Skeletal muscle tissue (tissue), 4 donors: ENCODE results near the gene SCGB1C1. TPM values are rescaled to one million over a fixed set of nuclear protein-coding genes. Genes with fewer than 3 reads are reported as not detected.
A peak's percentile ranks its signal among the peaks of the same experiment; 100 is the strongest.

ENCODE experiments used
- H3K27ac ChIP-seq: one replicate; pipeline ENCODE4 v1.7.0; 2013; ENCODE audit warnings: mild to moderate bottlenecking, low read depth, low read length, inconsistent platforms
- H3K27me3 ChIP-seq, 3 donors: one replicate each; pipeline ENCODE4 v1.7.0; 2013; ENCODE audit warnings: low read length in 3 of 3; ENCODE audit not compliant: control insufficient read depth in 3 of 3, insufficient read depth in 3 of 3
- H3K36me3 ChIP-seq, 3 donors: one replicate each; pipeline ENCODE4 v1.7.0; 2013; ENCODE audit warnings: low read length in 3 of 3; ENCODE audit not compliant: control insufficient read depth in 3 of 3, insufficient read depth in 3 of 3
- H3K4me1 ChIP-seq, 3 donors: one replicate each; pipeline ENCODE4 v1.7.0; 2013; ENCODE audit warnings: low read length in 3 of 3, mild to moderate bottlenecking in 3 of 3; ENCODE audit not compliant: control insufficient read depth in 3 of 3, insufficient read depth in 3 of 3
- H3K4me3 ChIP-seq, 3 donors: one replicate each; pipeline ENCODE4 v1.7.0; 2013; ENCODE audit warnings: low read length in 3 of 3
- H3K9ac ChIP-seq, 3 donors: one replicate each; pipeline ENCODE4 v1.7.0; 2013; ENCODE audit warnings: low read length in 3 of 3, mild to moderate bottlenecking in 3 of 3, moderate library complexity in 2 of 3, low read depth in 1 of 3
- H3K9me3 ChIP-seq, 3 donors: one replicate each; pipeline ENCODE4 v1.7.0; 2013; ENCODE audit warnings: low read length in 3 of 3; ENCODE audit not compliant: control insufficient read depth in 3 of 3
- total RNA-seq: library from RNA; depleted of rRNA; stranded (reverse); fragments of >200 nt; gene quantifications from one replicate; pipeline ENCODE4 v1.2.3, GENCODE V29; 2014
- donor health status: Osteomylitis.

SCGB1C1 gene
- total RNA-seq, 1 donor from 2014 or later, result not detected

GRCh38 chr11:205221-206001 is 12.5 kb downstream of the SCGB1C1 start:
- H3K9ac ChIP-seq, result peak overlapping the region; percentile 35 to 99 (median 98)
- H3K4me1 ChIP-seq, result peaks cover 48 to 61% (median 50%) of the 10 kb centered on the region in 3 donors
- no peak overlapping the region for H3K27ac ChIP-seq
- H3K27me3 ChIP-seq, result no peaks in the 10 kb centered on the region
- peak overlapping the region in 2 of 3 donors; percentile 14 to 94 for H3K4me3 ChIP-seq
- H3K9me3 ChIP-seq, result no peaks in the 10 kb centered on the region
- H3K36me3 ChIP-seq, result peaks cover 47 to 58% (median 50%) of the 10 kb centered on the region in 3 donors

GRCh38 chr11:206002-206384 is 13.1 kb downstream of the SCGB1C1 start:
- peaks cover 48 to 59% (median 51%) of the 10 kb centered on the region in 3 donors for H3K36me3 ChIP-seq

GRCh38 chr11:206526-207207 is 13.8 kb downstream of the SCGB1C1 start:
- Histone ChIP-seq H3K27me3 (no peaks in the 10 kb centered on the region), H3K4me3 (peak overlapping the region; percentile 92 to 98 (median 94)), H3K27ac (peak overlapping the region; percentile 98), H3K9ac (peak overlapping the region; percentile 91 to 99 (median 98)), H3K9me3 (no peaks in the 10 kb centered on the region), H3K4me1 (peaks cover 55 to 69% (median 58%) of the 10 kb centered on the region in 3 donors), H3K36me3 (peaks cover 53 to 63% (median 53%) of the 10 kb centered on the region in 3 donors)

More at GRCh38 chr11:206002-206384, 13.1 kb downstream of the SCGB1C1 start:
- Histone ChIP-seq H3K4me3 (peak overlapping the region; percentile 92 to 98 (median 94)), H3K9ac (peak overlapping the region; percentile 91 to 99 (median 98)), H3K27ac (no peak overlapping the region), H3K4me1 (peaks cover 54 to 66% (median 55%) of the 10 kb centered on the region in 3 donors), H3K27me3 (no peaks in the 10 kb centered on the region), H3K9me3 (no peaks in the 10 kb centered on the region)

GRCh38 chr11:207208-207862 is 14.5 kb downstream of the SCGB1C1 start, which contains the start of the genes BET1L and RIC8A:
TSS of gene BET1L (minus strand) at chr11:207399. CDS start at chr11:207321, 78 bp downstream.
TSS of gene RIC8A (plus strand) at chr11:207708. CDS start at chr11:208855, 1,147 bp downstream.
- H3K27me3 ChIP-seq, result no peaks in the 10 kb centered on the region
- peak within 1 kb of the TSS; percentile 98 for H3K27ac ChIP-seq
- no peaks in the 10 kb centered on the region for H3K9me3 ChIP-seq
- H3K4me3 ChIP-seq, result peak within 1 kb of the TSS; percentile 94 to 99 (median 98)
- H3K9ac ChIP-seq, result peak within 1 kb of the TSS; percentile 98 to 99 (median 99)
- peaks cover 58 to 66% (median 60%) of the 10 kb centered on the region in 3 donors for H3K36me3 ChIP-seq
- peaks cover 55 to 69% (median 58%) of the 10 kb centered on the region in 3 donors for H3K4me1 ChIP-seq

- peak overlapping the region; percentile 98 to 99 (median 99) for H3K9ac ChIP-seq
- H3K9me3 ChIP-seq, result no peaks in the 10 kb centered on the region
- peak overlapping the region; percentile 98 for H3K27ac ChIP-seq
- peaks cover 59 to 67% (median 62%) of the 10 kb centered on the region in 3 donors for H3K36me3 ChIP-seq
- H3K4me3 ChIP-seq, result peak overlapping the region; percentile 94 to 99 (median 98)
- H3K27me3 ChIP-seq, result no peaks in the 10 kb centered on the region
- peaks cover 55 to 69% (median 58%) of the 10 kb centered on the region in 3 donors for H3K4me1 ChIP-seq
Observed at GRCh38 chr11:207863-208180, 14.9 kb downstream of the SCGB1C1 start.

GRCh38 chr11:208181-208916 is 15.5 kb downstream of the SCGB1C1 start:
- peak overlapping the region; percentile 98 for H3K27ac ChIP-seq
- H3K9ac ChIP-seq, result peak overlapping the region; percentile 98 to 99 (median 99)
- H3K4me3 ChIP-seq, result peak overlapping the region; percentile 94 to 99 (median 98)
- H3K9me3 ChIP-seq, result no peaks in the 10 kb centered on the region
- no peaks in the 10 kb centered on the region for H3K27me3 ChIP-seq
- H3K4me1 ChIP-seq, result peaks cover 53 to 65% (median 57%) of the 10 kb centered on the region in 3 donors
- H3K36me3 ChIP-seq, result peaks cover 59 to 67% (median 62%) of the 10 kb centered on the region in 3 donors

GRCh38 chr11:208917-209260 is 16.0 kb downstream of the SCGB1C1 start:
- Histone ChIP-seq H3K36me3 (peaks cover 58 to 65% (median 59%) of the 10 kb centered on the region in 3 donors), H3K9me3 (no peaks in the 10 kb centered on the region), H3K4me1 (peaks cover 48 to 60% (median 52%) of the 10 kb centered on the region in 3 donors), H3K27me3 (no peaks in the 10 kb centered on the region), H3K9ac (peak overlapping the region; percentile 86 to 99 (median 98)), H3K27ac (peak overlapping the region; percentile 98), H3K4me3 (peak overlapping the region; percentile 87 to 98 (median 94))

- Histone ChIP-seq H3K4me3 (peak overlapping the region; percentile 87 to 98 (median 94)), H3K27ac (peak overlapping the region; percentile 98), H3K36me3 (peaks cover 58 to 66% (median 59%) of the 10 kb centered on the region in 3 donors), H3K9ac (peak overlapping the region; percentile 86 to 99 (median 98)), H3K27me3 (no peaks in the 10 kb centered on the region), H3K4me1 (peaks cover 46 to 54% (median 50%) of the 10 kb centered on the region in 3 donors), H3K9me3 (no peaks in the 10 kb centered on the region)
Observed at GRCh38 chr11:209275-210121, 16.6 kb downstream of the SCGB1C1 start.
